ENCODE measurements around the gene ZNF334.

- no peak for TF ChIP-seq CTCF (IDR thresholded peaks at IDR 0.05)
- TF ChIP-seq POLR2A (IDR thresholded peaks at IDR 0.05): no peak
Measured at GRCh38 chr20:46551522-46552381, 38.4 kb upstream of the ZNF334 start.

Data from uterus (tissue), 2 donors.